Endothelial cell of umbilical vein (primary cell): ENCODE results near the gene MAPKAP1.

Source experiments
- JUN ChIP-seq: IDR thresholded peaks from 2 replicates; pipeline ENCODE4 v1.6.1; 2011; ENCODE audit warnings: borderline replicate concordance, low read depth; ENCODE audit not compliant: insufficient read length, insufficient read depth
- MYC ChIP-seq: IDR thresholded peaks from one replicate; pipeline ENCODE4 v1.6.1; 2011; ENCODE audit warnings: mild to moderate bottlenecking, low read depth, low read length
- TF ChIP-seq, protein P1 (sequence below), 2 donors: IDR thresholded peaks; 1 replicate in 1 of 2; 2 replicates in 1 of 2; pipeline ENCODE4 v1.5.1; 2011; ENCODE audit warnings: low read length in 2 of 2, mild to moderate bottlenecking in 2 of 2, moderate library complexity in 2 of 2, control low read depth in 1 of 2, inconsistent platforms in 1 of 2, low read depth in 1 of 2; ENCODE audit not compliant: insufficient read depth in 1 of 2; ENCODE audit errors: extremely low read depth in 1 of 2

DNA sequence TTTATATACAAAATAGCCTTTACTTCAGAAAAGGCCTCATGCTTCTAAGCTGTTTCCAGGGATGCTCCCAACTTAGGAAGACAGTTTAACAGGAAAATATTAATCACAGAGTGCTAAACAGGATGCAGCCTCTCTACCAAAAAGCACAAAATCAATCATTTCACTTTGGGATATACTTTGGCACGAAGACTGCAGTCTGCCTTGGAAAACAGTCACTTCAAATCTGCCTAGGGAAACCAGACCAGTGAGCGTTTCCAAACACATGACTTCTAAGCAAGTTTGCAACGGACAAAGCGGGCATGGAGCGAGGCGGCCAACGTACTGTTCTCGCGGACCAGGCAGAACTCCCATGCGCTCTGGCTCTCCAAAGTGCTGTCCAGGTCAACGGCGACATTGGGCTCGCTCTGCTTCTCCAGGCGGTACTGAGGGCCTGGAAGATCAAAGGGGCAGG, 201.0 kb downstream of the MAPKAP1 start:
- no peak for TF ChIP-seq MYC
- TF ChIP-seq JUN: no peak
- TF ChIP-seq, protein P1, sequence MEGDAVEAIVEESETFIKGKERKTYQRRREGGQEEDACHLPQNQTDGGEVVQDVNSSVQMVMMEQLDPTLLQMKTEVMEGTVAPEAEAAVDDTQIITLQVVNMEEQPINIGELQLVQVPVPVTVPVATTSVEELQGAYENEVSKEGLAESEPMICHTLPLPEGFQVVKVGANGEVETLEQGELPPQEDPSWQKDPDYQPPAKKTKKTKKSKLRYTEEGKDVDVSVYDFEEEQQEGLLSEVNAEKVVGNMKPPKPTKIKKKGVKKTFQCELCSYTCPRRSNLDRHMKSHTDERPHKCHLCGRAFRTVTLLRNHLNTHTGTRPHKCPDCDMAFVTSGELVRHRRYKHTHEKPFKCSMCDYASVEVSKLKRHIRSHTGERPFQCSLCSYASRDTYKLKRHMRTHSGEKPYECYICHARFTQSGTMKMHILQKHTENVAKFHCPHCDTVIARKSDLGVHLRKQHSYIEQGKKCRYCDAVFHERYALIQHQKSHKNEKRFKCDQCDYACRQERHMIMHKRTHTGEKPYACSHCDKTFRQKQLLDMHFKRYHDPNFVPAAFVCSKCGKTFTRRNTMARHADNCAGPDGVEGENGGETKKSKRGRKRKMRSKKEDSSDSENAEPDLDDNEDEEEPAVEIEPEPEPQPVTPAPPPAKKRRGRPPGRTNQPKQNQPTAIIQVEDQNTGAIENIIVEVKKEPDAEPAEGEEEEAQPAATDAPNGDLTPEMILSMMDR (IDR thresholded peaks at IDR 0.05; ENCODE audit: extremely low read depth in 1 of 2, insufficient read depth in 1 of 2, low read depth in 1 of 2, low read length in 2 of 2): no peak
